Medulla oblongata (tissue), 1 donor: ENCODE data around the gene HS3ST3A1.

Source experiments
- DNase-seq: peaks from one replicate; pipeline ENCODE4 v3.0.0-alpha.2; 2015; ENCODE audit errors: extremely low spot score

HS3ST3A1 gene

GRCh38 chr17:13601776-13602551, at the start of gene HS3ST3A1:
TSS of gene HS3ST3A1 (minus strand) at chr17:13601929. CDS start at chr17:13601129, 800 bp downstream.
- no peak for DNase-seq

GRCh38 chr17:13650096-13650675, 48.5 kb upstream of the HS3ST3A1 start:
- DNase-seq = no peak

DNA sequence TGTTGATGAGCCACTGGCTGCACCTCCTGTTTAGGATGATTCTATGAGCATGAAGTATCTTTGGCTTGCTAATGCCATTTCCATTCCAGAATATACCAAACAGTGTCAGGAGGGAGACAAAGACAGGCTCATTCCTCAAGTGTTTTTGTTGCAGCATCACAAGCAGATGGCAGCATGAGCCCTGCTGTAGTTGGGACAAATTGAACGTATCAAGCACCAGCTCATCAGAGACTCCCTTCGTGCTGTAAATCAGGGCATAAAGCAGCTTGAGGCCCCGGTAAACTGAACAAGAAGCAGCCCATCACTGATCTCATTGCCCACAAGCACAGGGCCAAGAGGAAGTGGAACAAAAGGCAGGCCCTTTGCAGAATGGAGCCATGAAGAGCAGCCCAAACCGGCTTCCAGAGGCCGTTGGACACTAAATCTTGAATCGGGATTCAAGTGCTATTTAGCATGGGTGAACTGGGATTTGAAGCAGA, 45.9 kb upstream of the HS3ST3A1 start:
- DNase-seq = peak; percentile 45

DNA sequence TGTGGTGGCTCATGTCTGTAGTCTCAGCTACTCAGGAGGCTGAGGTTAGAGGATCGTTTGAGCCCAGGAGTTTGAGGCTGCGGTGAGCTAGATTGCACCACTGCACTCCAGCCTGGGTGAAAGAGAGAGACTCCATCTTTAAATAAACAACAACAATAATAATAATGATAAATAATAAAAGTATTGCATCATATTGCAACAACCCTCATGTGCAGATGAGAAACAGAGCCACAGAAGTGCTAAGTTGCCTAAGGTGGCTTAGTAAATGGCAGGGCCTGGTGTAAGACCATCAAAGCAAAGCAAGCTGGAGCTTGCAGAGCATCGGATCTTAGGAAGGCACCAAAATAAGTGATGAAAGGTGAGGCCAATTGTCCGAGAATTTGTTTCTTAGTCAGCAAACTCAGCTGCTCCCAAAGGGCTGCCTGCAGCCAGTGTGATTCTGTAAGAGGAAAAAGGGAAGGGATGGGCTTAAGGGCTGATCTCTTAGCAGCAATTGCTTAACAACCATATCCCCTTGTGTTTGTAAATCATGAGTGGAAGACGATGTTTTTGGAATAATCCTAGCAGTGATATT, 45.3 kb upstream of the HS3ST3A1 start:
- no peak for DNase-seq

DNA sequence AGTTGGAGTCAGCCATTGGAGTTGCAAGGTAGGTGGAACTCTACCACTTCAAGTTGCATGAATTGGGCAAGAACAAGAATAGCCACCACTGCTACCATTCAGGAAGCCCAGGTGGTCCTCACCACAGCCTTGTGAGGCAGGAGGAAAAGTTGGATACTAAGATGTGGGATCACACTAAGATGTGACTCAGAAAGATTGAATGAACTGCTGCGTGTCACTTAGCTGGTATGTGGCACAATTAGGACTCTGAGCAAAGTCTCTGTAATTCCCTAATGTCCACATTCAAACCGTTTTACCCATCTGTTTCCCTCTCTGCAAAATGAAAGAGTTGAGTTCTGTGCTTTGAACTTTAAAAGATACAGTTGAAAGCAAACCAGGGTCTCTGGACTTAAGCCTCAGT, 44.7 kb upstream of the HS3ST3A1 start:
- DNase-seq = no peak

GRCh38 chr17:13643180-13643579, 41.5 kb upstream of the HS3ST3A1 start:
- no peak for DNase-seq

DNA sequence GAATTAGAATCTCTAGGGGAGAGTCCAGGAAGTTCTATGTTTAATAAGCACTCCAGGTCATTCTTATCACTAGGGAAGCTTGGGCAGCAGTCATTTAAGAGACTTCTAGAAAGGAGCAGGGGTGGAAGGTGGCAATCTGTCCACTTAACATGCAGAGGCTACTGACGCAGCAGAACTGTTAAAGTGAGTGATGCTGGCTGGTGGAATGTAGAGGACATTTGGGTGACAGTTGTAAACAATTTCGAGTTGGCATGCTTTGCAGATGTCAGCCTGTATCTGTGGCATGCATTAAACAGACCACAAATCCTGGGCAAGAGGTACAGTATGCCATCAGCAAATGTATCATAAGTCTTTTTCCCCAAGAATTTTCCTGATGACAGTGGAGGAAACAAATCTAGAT, 40.5 kb upstream of the HS3ST3A1 start:
- DNase-seq = no peak

GRCh38 chr17:13640551-13640950, 38.8 kb upstream of the HS3ST3A1 start:
- no peak for DNase-seq

DNA sequence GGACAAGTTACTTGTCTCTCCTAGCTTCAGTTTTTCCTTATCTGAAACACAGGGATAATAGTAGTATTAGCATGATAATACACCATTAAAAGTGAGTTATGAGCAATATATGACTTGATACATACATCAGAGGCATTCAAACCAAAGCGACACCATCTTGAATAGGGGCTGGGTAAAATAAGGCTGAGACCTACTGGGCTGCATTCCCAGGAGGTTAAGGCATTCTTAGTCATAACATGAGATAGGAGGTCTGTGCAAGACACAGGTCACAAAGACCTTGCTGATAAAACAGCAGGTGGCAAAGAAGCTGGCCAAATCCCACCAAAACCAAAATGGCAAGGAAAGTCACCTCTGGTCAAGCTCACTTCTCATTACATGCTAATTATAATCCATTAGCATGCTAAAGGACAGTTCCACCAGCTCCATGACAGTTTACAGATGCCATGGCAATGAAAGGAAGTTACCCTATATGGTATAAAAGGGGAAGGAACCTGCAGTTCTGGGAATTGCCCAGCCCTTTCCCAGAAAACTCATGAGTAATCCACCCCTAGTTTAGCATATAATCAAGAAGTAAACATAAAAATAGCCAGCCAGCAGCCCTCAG, 37.2 kb upstream of the HS3ST3A1 start:
- DNase-seq = no peak

DNA sequence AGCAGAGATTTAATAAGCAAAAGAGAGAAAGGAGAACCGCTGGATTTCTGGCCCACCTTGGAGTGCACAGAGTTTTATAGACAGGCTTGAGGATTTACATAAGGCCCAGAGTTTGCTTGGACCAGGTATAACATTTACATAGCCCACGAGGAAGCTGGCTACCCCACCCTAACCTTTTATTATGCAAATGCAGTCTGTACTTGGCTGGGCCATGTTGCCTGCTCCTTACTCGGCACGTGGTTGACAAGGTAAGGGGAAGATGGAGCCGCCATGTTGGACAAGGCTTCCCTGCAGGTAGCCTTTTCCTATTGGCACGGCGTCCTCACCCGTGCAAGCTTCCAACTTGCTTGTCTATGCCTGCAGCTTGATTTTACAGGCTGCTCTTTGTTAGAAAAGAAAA, 35.2 kb upstream of the HS3ST3A1 start:
- no peak for DNase-seq

DNA sequence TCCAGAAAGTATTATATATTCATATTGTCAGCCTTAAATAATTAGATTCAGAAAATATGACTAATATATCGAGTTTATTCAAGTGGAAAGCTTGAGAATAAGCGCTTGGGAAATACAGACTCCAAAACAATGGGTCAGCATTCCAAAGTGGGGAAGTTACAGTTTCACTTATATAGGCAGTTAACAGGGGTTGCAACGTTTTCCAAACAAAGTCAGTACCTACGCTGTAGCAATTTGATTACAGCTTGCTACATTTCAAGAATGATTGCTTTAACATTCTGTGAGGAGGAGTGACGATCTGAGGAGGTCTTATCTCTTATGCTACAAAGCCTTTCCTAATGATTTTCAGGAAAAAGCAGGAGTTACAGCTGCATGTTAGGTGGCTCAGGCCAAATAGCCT, 34.2 kb upstream of the HS3ST3A1 start:
- no peak for DNase-seq

GRCh38 chr17:13634021-13634420, 32.3 kb upstream of the HS3ST3A1 start:
- DNase-seq = no peak

GRCh38 chr17:13631529-13631928, 29.8 kb upstream of the HS3ST3A1 start:
- no peak for DNase-seq

DNA sequence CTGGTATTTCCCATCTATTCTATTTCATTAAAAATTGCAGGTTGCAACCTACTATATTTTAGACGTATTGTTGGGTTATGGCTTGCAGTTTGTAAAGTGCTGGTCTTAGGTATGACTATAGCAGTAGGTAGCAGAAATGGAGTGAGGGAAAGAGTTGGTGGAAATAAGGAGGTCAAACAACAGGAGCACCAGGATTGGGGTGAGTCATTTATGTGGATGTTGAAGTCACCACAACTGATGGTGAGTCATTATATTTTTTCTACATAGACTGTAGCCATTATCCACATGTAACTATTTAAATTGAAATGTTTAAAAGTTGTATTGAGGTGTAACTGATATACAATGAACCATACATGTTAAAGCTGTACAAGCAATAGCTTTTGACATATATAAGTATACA, 25.0 kb upstream of the HS3ST3A1 start:
- DNase-seq = no peak

GRCh38 chr17:13619462-13619861, 17.7 kb upstream of the HS3ST3A1 start:
- DNase-seq = no peak

GRCh38 chr17:13616031-13616430, 14.3 kb upstream of the HS3ST3A1 start:
- DNase-seq = no peak

DNA sequence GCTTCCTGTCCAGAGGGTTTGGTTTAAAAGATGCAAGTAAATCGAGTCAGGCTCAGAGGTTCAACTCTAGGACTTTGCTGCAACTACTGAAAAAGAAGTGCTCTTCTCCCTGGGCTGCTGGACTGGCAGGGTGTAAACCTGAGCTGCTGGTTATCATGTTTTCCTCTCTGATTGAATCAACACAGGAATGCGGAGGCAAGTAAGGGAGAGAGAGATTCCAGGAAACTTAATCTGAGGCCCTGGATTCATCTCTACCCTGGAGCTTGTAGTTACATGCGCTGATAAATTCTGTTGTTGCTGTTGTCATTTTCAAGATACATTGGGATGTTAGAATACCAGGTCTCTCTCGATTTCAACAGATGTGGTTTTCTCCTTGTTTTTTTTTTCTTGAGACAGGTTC, 8.2 kb upstream of the HS3ST3A1 start:
- no peak for DNase-seq

DNA sequence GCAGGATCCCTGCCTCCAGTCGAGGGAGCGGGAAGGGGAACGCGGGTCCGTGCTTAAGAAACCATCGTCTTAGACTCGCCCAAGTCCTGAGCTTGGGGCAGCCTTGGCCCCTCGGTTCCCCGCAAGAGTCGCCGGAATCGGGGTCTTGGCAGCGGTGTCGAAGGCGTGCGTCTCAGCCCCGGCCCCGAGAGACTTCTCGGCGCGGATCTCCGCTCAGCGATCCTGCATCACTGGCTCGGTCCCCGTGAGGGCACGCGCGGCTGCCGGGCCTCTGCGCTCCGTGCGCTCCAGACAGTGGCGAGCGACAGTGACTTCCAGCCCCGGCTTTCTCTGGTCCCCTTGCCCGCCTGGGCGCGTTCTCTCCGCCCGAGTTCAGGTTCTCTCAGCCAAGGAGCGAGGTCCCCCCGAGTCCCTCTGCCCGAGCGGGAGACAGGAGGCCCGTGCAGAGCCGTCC, 380 bp downstream of the HS3ST3A1 start:
- DNase-seq = no peak

DNA sequence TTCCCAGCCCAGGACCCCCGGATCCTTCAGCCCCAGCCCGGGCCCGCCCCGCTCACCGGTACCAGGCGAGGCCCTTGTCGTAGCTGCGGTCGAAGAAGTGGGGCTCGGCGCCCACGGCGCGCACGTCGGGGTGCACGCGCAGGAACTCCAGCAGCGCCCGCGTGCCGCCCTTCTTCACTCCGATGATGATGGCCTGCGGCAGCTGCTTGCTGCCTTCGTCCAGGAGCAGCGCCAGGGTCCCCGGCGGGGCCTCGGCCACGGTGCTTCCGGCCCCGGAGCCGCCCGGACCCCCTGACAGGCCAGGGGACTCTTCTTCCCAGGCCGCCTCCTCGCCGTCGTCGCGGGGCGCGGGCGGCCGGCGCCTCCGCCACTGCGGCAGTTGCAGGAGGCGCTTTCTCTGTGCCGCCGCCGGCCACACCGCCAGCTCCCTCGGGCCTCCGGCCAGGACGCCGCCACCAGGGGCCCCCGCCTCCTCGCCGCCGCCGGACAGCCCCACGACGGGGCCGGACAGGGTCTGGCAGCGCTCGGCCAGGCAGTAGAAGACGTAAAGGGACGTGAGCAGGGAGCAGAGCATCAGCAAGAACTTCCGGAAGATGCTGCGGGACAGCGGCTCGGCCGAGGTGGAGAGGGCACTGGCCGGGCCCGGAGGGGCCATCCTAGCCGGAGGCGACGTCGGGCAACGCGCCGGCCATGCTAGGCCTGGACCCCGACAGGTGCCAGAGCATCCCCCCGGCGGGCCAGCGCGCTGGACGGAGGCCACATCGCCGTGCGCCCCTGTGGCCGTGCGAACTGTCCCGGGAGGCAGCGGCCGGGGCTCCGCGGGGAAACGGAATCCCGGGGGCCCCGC, 1.0 kb downstream of the HS3ST3A1 start:
- DNase-seq = no peak

GRCh38 chr17:13599864-13600263, 1.9 kb downstream of the HS3ST3A1 start:
- no peak for DNase-seq

GRCh38 chr17:13599168-13599577, 2.6 kb downstream of the HS3ST3A1 start:
- DNase-seq = no peak
